Cardiac fibroblast (primary cell): ENCODE data around the gene GNAZ.
A peak's percentile ranks its signal among the peaks of the same experiment; 100 is the strongest.

ENCODE experiments used
- DNase-seq, 2 donors: peaks; one replicate each; pipeline versions ENCODE4 v3.0.0 to v3.0.0-alpha.2; 2010; ENCODE audit warnings: low read depth in 2 of 2
- H3K4me3 ChIP-seq, 2 donors: replicated peaks in 1 of 2; 1 replicate in 1 of 2; 2 replicates in 1 of 2; pipeline ENCODE4 v1.5.1; 2011; ENCODE audit warnings: low read depth in 2 of 2, low read length in 2 of 2, mild to moderate bottlenecking in 2 of 2, moderate library complexity in 1 of 2
- CTCF ChIP-seq: IDR thresholded peaks from one replicate; pipeline ENCODE4 v1.5.1; 2011; ENCODE audit warnings: low read depth, mild to moderate bottlenecking, low read length, inconsistent platforms

The GNAZ gene

GRCh38 chr22:23137468-23137867, 67.1 kb downstream of the GNAZ start:
- no peak for TF ChIP-seq CTCF
- H3K4me3 ChIP-seq: no peak overlapping the region
- DNase-seq: no peak

- peak in 1 of 2 donors; percentile 38 for DNase-seq
- no peak overlapping the region for H3K4me3 ChIP-seq
- no peak for TF ChIP-seq CTCF
Observed at GRCh38 chr22:23137905-23138561, 67.7 kb downstream of the GNAZ start.

- no peak for DNase-seq
- no peak overlapping the region for H3K4me3 ChIP-seq
- TF ChIP-seq CTCF: no peak
Observed at GRCh38 chr22:23138584-23139435, 68.5 kb downstream of the GNAZ start.

GRCh38 chr22:23140385-23140784, 70.1 kb downstream of the GNAZ start:
- DNase-seq: no peak
- TF ChIP-seq CTCF: no peak

GRCh38 chr22:23142546-23143105, 72.3 kb downstream of the GNAZ start:
- DNase-seq: no peak
- H3K4me3 ChIP-seq: no peak overlapping the region
- no peak for TF ChIP-seq CTCF

More at GRCh38 chr22:23140385-23140784, 70.1 kb downstream of the GNAZ start:
- H3K4me3 ChIP-seq: no peak overlapping the region

- no peak for DNase-seq
- no peak overlapping the region for H3K4me3 ChIP-seq
- TF ChIP-seq CTCF: no peak
Observed at GRCh38 chr22:23143119-23143518, 72.8 kb downstream of the GNAZ start.
